ENCODE measurements around the gene DOCK7. TPM values are rescaled to one million over a fixed set of nuclear protein-coding genes. Genes with fewer than 3 reads are reported as not detected.

The DOCK7 gene
- total and polyA plus RNA-seq, 2 of the 8 experiments (the other 6 are each of a cell fraction or from before 2014, with no cell fraction given) = 10.2 to 33.7 TPM

DNA sequence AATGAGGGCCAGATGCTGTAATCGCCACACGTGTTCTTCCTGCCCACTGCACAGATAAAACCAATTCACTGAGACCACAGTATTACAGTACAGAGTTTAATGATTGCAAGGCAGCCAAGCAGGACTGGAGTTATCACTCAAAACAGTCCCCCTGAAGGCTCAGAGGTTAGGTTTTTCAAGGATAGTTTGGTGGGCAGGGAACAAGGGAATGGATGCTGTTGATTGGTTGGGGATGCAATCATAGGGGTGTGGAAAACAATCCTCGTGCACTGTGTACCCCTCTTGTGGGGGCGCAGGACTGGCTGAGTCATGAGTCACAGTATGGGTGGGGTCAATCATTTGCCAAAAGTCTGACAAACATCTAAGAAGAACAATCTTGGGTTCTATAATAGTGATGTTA is 263.8 kb downstream of the DOCK7 start:
- H4K8ac ChIP-seq (ENCODE audit: extremely low read depth, insufficient read depth, low read length) = no peak overlapping the region
- no peak overlapping the region for H3K14ac ChIP-seq (ENCODE audit: insufficient read length)
- H3K27ac ChIP-seq (ENCODE audit: low read depth, low read length) = no peak overlapping the region
- ChIA-PET POLR2A (ENCODE audit: partially characterized antibody) (interaction anchor here (1.0 to 3.2 kb wide), 3 partner anchors 11 to 12 kb away, joined by 3 to 16 read pairs (median 3); no protein-coding TSS in a partner anchor), CTCF (ENCODE audit: partially characterized antibody) (interaction anchor here (1.0 to 2.9 kb wide), 5 partner anchors 9 to 280 kb away, joined by 3 to 10 read pairs (median 3); no protein-coding TSS in a partner anchor)
- H3K23me2 ChIP-seq (ENCODE audit: low read depth, low read length) = no peaks in the 10 kb centered on the region
- H3K4me2 ChIP-seq (ENCODE audit: insufficient read depth in 1 of 2, low read depth in 2 of 2, low read length in 2 of 2) = no peak overlapping the region
- no peak overlapping the region for H3K4ac ChIP-seq (replicated peaks; ENCODE audit: insufficient read length, low read depth, low read length)
- 81% methylated on average over 4 of the region's 4 CpGs; no CpG with 5 or more reads in 1 of the 2 experiments for WGBS, 2 experiments (ENCODE audit: extremely low coverage in 1 of 2, insufficient coverage in 1 of 2, insufficient read length in 1 of 2, insufficient replicate concordance in 2 of 2, low coverage in 1 of 2, low lambda C conversion rate in 2 of 2, missing lambda C conversion rate in 1 of 2)
- no peak overlapping the region for H3K23ac ChIP-seq (ENCODE audit: insufficient read length)
- H3K79me2 ChIP-seq (ENCODE audit: control insufficient read depth in 1 of 2, insufficient read depth in 2 of 2, low read length in 2 of 2) = no peaks in the 10 kb centered on the region
- H2BK12ac ChIP-seq (ENCODE audit: low read depth, low read length) = no peak overlapping the region
- H3K4me1 ChIP-seq (replicated peaks in 1 of 4; ENCODE audit: control insufficient read depth in 3 of 4, insufficient read depth in 4 of 4, low read length in 3 of 4) = peaks cover 0 to 3% (median 1%) of the 10 kb centered on the region in 4 experiments; a peak in 2 of 7 replicates
- no peaks in the 10 kb centered on the region for H3K27me3 ChIP-seq (replicated peaks in 1 of 4; ENCODE audit: control insufficient read depth in 3 of 4, extremely low read depth in 1 of 4, insufficient read depth in 3 of 4, low read length in 3 of 4)
- H4K91ac ChIP-seq (replicated peaks; ENCODE audit: insufficient read length, low read length) = no peak overlapping the region
- no peak overlapping the region for H2BK15ac ChIP-seq (ENCODE audit: low read length)
- H4K20me1 ChIP-seq (replicated peaks in 1 of 2; ENCODE audit: control insufficient read depth in 1 of 2, insufficient read depth in 2 of 2, low read length in 2 of 2) = no peaks in the 10 kb centered on the region
- no peak overlapping the region for H3K9ac ChIP-seq (replicated peaks in 1 of 4; ENCODE audit: extremely low read depth in 1 of 4, low read depth in 3 of 4, low read length in 3 of 4)
- H3K4me3 ChIP-seq (ENCODE audit: extremely low read depth in 1 of 4, insufficient read depth in 2 of 4, low read depth in 3 of 4, low read length in 4 of 4) = no peak overlapping the region
- DNase-seq (ENCODE audit: low read depth in 1 of 2, low spot score in 2 of 2) (no peak), FAIRE-seq (no peak)
- no peak overlapping the region for H2BK20ac ChIP-seq (ENCODE audit: low read length)
- H2AK5ac ChIP-seq (ENCODE audit: low read depth, low read length) = no peak overlapping the region
- H3K9me3 ChIP-seq (ENCODE audit: insufficient read depth in 2 of 2, low read depth in 1 of 2, low read length in 1 of 2) = no peaks in the 10 kb centered on the region
- no peaks in the 10 kb centered on the region for H3K79me1 ChIP-seq (ENCODE audit: low read depth, low read length)
- no peak overlapping the region for H2BK5ac ChIP-seq (ENCODE audit: low read depth, low read length)
- no peak overlapping the region for H4K5ac ChIP-seq (ENCODE audit: insufficient read length, low read depth, low read length)
- H2BK120ac ChIP-seq (replicated peaks; ENCODE audit: low read depth, low read length) = no peak overlapping the region
- no peak overlapping the region for H3K56ac ChIP-seq (replicated peaks; ENCODE audit: insufficient read length, low read depth, low read length)
- H2AFZ ChIP-seq (ENCODE audit: low read length) = no peak overlapping the region
- H3K36me3 ChIP-seq (ENCODE audit: control insufficient read depth in 2 of 4, insufficient read depth in 4 of 4, low read length in 3 of 4) = no peaks in the 10 kb centered on the region
- no peak overlapping the region for H3K18ac ChIP-seq (ENCODE audit: extremely low read depth, low read length)
- TF ChIP-seq JUND (IDR thresholded peaks at IDR 0.05; ENCODE audit: low read length) (no peak), YY1 (IDR thresholded peaks at IDR 0.05; ENCODE audit: low read depth, low read length) (no peak), RXRA (IDR thresholded peaks at IDR 0.05; ENCODE audit: insufficient read depth, low read depth, low read length) (no peak)

Measured in H1 (cell line).